OCI-LY3 (cell line): ENCODE data around the gene CSTF3.

Experiments used
- EZH2phosphoT487 ChIP-seq: fragments of 200-600 bp; shearing (Covaris generic); IDR thresholded peaks from 2 replicates; pipeline ENCODE4 v1.6.1; 2018; ENCODE audit warnings: antibody characterized with exemption, mixed run types, low read depth
- TF ChIP-seq, protein P1 (sequence below): fragments of 200-600, 300-600 bp; sonication (generic); IDR thresholded peaks from 2 replicates; pipeline ENCODE4 v1.5.1; 2014; ENCODE audit warnings: antibody characterized with exemption, low read length, low read depth

DNA sequence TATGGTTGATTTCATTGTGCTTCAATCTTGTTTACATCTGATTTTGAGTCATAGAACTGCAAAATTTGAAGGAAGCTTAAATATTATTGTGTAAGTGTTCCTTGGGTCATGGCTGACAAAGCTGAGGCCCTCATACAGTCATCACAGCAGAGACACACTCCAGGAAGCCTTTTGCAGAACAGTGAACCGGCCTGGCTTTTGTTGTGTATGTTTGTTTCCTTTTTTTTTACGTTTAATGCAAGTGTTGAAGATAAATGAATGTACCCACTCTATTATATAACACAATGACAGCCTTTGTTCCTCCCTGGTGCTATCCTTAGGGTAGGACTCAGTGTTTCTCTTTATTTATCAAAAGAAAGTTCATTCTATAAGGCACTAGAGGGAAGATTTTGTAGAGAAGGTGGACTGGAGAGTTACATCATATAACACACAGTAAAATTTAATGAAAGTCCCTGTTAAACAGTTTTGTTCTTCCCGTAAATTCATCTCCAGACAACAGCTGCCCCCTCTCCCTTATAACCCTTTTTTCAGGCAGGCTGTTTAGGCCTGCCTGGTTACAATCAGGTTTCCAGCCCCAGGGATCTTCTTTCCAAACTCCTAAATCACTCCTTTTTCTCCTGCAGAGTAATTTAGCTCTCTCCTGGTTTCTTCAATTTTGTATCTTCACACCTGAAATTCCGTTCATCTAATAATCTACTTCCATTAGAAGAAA is 34.3 kb upstream of the CSTF3 start:
- TF ChIP-seq, protein P1, sequence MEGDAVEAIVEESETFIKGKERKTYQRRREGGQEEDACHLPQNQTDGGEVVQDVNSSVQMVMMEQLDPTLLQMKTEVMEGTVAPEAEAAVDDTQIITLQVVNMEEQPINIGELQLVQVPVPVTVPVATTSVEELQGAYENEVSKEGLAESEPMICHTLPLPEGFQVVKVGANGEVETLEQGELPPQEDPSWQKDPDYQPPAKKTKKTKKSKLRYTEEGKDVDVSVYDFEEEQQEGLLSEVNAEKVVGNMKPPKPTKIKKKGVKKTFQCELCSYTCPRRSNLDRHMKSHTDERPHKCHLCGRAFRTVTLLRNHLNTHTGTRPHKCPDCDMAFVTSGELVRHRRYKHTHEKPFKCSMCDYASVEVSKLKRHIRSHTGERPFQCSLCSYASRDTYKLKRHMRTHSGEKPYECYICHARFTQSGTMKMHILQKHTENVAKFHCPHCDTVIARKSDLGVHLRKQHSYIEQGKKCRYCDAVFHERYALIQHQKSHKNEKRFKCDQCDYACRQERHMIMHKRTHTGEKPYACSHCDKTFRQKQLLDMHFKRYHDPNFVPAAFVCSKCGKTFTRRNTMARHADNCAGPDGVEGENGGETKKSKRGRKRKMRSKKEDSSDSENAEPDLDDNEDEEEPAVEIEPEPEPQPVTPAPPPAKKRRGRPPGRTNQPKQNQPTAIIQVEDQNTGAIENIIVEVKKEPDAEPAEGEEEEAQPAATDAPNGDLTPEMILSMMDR: no peak
- no peak for TF ChIP-seq EZH2phosphoT487
